Right atrium auricular region (tissue), 2 donors: ENCODE data around the gene ACACB. TPM values are rescaled to one million over a fixed set of nuclear protein-coding genes. Genes with fewer than 3 reads are reported as not detected.

Experiments
- DNase-seq: peaks from one replicate; pipeline ENCODE4 v3.0.0-alpha.2; 2019; ENCODE audit warnings: low spot score
- H3K27ac ChIP-seq, 2 donors: fragments of 200-600 bp; sonication (generic); 1 replicate in 1 of 2; 2 replicates in 1 of 2; pipeline ENCODE4 v1.5.1; 2016 to 2019
- H3K27me3 ChIP-seq, 2 donors: fragments of 200-600 bp; sonication (generic); one replicate each; pipeline versions ENCODE4 v1.5.1 to v1.6.0; 2017 to 2019
- H3K36me3 ChIP-seq: fragments of 200-600 bp; sonication (generic); one replicate; pipeline ENCODE4 v1.5.1; 2016
- H3K4me1 ChIP-seq, 2 donors: fragments of 200-600 bp; sonication (generic); one replicate each; pipeline versions ENCODE4 v1.5.1 to v1.6.0; 2017 to 2019
- H3K4me3 ChIP-seq, 2 donors: fragments of 200-600 bp; sonication (generic); 1 replicate in 1 of 2; 2 replicates in 1 of 2; pipeline ENCODE4 v1.5.1; 2017 to 2019; ENCODE audit warnings: mild to moderate bottlenecking in 1 of 2, moderate library complexity in 1 of 2
- H3K9me3 ChIP-seq, 2 donors: fragments of 200-600 bp; sonication (generic); one replicate each; pipeline ENCODE4 v1.5.1; 2019
- total RNA-seq, 2 donors: library from RNA; depleted of rRNA; stranded (reverse); fragments of >200 nt; gene quantifications; one replicate each; pipeline ENCODE4 v1.1.0, GENCODE V29; 2016
- TF ChIP-seq, protein P1 (sequence below), 2 donors: fragments of 200-600 bp; sonication (generic); IDR thresholded peaks; one replicate each; pipeline ENCODE4 v1.5.1; 2019; ENCODE audit warnings: antibody characterized with exemption in 2 of 2

The ACACB gene
- total RNA-seq, 2 donors from 2014 or later = 76.8 to 104 TPM

DNA sequence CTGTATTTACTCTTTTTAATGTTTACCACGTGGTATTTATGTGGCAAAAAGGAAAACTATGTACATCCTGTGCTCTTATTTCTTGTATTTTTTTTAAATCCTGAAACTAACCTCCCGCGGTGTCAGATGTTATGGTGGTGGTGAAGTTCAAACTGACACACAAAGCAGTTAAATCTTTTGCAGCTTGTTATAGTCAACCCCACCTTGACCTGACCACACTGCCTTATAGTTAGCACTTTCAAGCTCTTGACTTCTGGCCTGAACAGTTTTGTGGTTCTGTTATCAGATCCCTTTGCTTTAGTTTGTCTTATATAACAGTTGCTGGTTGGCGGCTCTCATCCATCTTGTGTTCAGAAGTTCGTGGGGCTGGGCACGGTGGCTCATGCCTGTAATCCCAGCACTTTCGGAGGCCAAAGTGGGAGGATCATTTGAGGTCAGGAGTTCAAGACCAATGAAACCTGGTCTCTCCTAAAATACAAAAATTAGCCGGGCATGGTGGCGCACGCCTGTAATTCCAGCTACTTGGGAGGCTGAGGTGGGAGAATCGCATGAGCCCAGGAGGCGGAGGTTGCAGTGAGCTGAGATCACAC, 16.9 kb upstream of the ACACB start:
- no peaks in the 10 kb centered on the region for H3K9me3 ChIP-seq
- peaks cover 20% of the 10 kb centered on the region for H3K36me3 ChIP-seq
- H3K4me1 ChIP-seq = peaks cover 0 to 18% of the 10 kb centered on the region in 2 donors
- no peak for DNase-seq
- peak overlapping the region; percentile 80 to 84 for H3K27ac ChIP-seq
- H3K4me3 ChIP-seq = no peak overlapping the region
- TF ChIP-seq, protein P1, sequence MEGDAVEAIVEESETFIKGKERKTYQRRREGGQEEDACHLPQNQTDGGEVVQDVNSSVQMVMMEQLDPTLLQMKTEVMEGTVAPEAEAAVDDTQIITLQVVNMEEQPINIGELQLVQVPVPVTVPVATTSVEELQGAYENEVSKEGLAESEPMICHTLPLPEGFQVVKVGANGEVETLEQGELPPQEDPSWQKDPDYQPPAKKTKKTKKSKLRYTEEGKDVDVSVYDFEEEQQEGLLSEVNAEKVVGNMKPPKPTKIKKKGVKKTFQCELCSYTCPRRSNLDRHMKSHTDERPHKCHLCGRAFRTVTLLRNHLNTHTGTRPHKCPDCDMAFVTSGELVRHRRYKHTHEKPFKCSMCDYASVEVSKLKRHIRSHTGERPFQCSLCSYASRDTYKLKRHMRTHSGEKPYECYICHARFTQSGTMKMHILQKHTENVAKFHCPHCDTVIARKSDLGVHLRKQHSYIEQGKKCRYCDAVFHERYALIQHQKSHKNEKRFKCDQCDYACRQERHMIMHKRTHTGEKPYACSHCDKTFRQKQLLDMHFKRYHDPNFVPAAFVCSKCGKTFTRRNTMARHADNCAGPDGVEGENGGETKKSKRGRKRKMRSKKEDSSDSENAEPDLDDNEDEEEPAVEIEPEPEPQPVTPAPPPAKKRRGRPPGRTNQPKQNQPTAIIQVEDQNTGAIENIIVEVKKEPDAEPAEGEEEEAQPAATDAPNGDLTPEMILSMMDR (IDR thresholded peaks at IDR 0.05) = no peak
- H3K27me3 ChIP-seq = no peaks in the 10 kb centered on the region

DNA sequence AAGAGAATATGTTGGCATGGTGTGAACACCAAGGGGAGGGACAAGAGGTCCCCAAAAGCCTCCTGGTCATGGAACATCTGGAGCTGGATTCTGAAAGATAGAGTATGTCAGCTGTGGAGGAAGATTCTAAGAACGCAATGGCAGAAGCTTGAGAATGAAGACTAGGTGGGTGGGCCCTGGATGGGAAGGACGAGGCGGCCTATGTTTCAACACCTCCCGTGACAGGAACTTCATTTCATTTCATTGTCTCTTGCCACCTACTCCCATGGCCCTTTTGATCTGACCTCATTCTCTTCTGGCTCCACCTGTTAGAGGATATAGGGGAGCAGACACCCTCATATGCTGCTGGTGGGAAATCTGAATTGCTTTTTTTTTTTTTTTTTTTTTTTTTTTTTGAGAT, 15.6 kb upstream of the ACACB start:
- DNase-seq = no peak
- Histone ChIP-seq H3K36me3 (peaks cover 32% of the 10 kb centered on the region), H3K4me1 (peaks cover 0 to 18% of the 10 kb centered on the region in 2 donors), H3K27ac (no peak overlapping the region), H3K9me3 (no peaks in the 10 kb centered on the region), H3K27me3 (no peaks in the 10 kb centered on the region), H3K4me3 (no peak overlapping the region)
- TF ChIP-seq, protein P1 (IDR thresholded peaks at IDR 0.05) = no peak

DNA sequence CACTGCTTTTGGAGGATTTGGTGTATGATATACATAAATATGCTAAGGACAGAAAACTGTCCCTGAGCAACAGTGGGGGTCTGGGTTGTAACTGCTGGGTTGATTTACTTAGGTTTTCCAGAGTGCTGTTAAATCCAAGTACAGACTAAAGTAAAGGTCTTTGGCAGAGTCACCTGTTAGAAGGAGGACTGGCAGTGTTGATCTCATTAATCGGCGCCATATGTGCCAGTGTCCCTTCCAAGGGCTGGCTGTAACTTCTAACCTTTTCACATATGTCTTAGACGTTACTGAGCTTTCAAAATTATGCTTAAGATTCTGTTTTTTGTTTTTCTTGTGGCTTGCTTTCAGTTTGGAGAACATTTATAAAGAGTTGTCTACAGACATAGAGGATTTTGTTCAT, 13.9 kb upstream of the ACACB start:
- Histone ChIP-seq H3K36me3 (peaks cover 44% of the 10 kb centered on the region), H3K4me1 (peaks cover 0 to 14% of the 10 kb centered on the region in 2 donors)
- TF ChIP-seq, protein P1 (IDR thresholded peaks at IDR 0.05) = no peak

DNA sequence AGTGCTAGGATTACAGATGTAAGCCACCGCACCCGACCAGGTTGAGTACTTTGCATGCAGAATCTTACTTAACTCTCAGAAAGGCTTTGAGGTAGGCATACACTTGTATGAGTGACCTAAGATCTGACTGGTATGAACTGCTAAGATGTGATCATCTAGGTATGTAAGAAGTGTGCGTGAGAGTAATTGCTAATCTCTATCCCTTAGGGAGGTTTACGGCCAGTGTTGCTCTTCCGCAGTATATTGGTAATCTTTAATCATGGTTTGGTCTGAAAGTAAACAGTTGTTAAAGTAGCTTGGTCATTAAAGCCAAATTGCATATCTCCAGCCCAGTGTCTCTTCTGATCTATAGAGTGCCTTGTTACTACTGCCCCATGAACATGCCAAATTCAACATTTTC, 11.2 kb upstream of the ACACB start:
- Histone ChIP-seq H3K4me3 (no peak overlapping the region), H3K27ac (no peak overlapping the region), H3K9me3 (no peaks in the 10 kb centered on the region), H3K27me3 (no peaks in the 10 kb centered on the region), H3K4me1 (peaks cover 0 to 3% of the 10 kb centered on the region in 2 donors), H3K36me3 (peaks cover 51% of the 10 kb centered on the region)
- TF ChIP-seq, protein P1 (IDR thresholded peaks at IDR 0.05) = no peak
- DNase-seq = no peak

More for the DNA sequence above, 13.9 kb upstream of the ACACB start:
- Histone ChIP-seq H3K9me3 (no peaks in the 10 kb centered on the region), H3K27ac (no peak overlapping the region), H3K4me3 (no peak overlapping the region), H3K27me3 (no peaks in the 10 kb centered on the region)
- no peak for DNase-seq

DNA sequence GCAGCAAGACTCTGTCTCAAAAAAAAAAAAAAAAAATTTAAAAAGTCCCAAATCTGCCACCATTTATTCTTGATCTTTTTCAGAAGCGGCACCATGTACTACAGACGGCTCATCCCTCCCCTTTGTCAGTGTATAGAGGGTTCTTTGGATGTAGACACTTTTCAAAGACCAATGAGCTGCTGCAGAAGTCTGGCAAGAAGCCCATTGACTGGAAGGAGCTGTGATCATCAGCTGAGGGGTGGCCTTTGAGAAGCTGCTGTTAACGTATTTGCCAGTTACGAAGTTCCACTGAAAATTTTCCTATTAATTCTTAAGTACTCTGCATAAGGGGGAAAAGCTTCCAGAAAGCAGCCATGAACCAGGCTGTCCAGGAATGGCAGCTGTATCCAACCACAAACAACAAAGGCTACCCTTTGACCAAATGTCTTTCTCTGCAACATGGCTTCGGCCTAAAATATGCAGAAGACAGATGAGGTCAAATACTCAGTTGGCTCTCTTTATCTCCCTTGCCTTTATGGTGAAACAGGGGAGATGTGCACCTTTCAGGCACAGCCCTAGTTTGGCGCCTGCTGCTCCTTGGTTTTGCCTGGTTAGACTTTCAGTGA, 6.5 kb upstream of the ACACB start:
- TF ChIP-seq, protein P1 (IDR thresholded peaks at IDR 0.05) = no peak
- peaks cover 28% of the 10 kb centered on the region for H3K36me3 ChIP-seq

More for the DNA sequence above, 6.5 kb upstream of the ACACB start:
- H3K4me1 ChIP-seq = peaks cover 0 to 43% of the 10 kb centered on the region in 2 donors
- H3K4me3 ChIP-seq = no peak overlapping the region
- no peaks in the 10 kb centered on the region for H3K27me3 ChIP-seq
- H3K9me3 ChIP-seq = no peaks in the 10 kb centered on the region
- peak overlapping the region; percentile 94 to 95 for H3K27ac ChIP-seq
- DNase-seq = no peak
